PC-3 (cell line): ENCODE measurements around the gene DNAJC1. TPM values are rescaled to one million over a fixed set of nuclear protein-coding genes. Genes with fewer than 3 reads are reported as not detected.

ENCODE experiments used
- ATAC-seq: fragments of 200-7000 bp; cut with Tn5 transposase; 2 replicates; pipeline ENCODE4 v1.9.1; 2020; ENCODE audit warnings: mild to moderate bottlenecking, moderate library complexity
- BruUV-seq: library from RNA; stranded (reverse); fragments of 400-500 nt; replicated peaks from 2 replicates; lab custom pipeline; 2021; lab: Mats Ljungman, UMichigan
- CTCF ChIA-PET: fragments of 300-600 bp; sonication (Branson Sonifier 250); formaldehyde crosslinking; loops from one replicate; lab custom pipeline; 2022; ENCODE audit warnings: antibody characterized with exemption; lab: Charles Lee
- POLR2A ChIA-PET: fragments of 300-600 bp; sonication (Branson Sonifier 250); formaldehyde crosslinking; loops from one replicate; lab custom pipeline; 2022; ENCODE audit warnings: antibody characterized with exemption; ENCODE audit not compliant: unreplicated experiment; lab: Charles Lee
- DNase-seq: peaks from one replicate; pipeline ENCODE4 v3.0.0-alpha.2; 2015
- H2AFZ ChIP-seq: fragments of 300-600 bp; sonication (generic); 2 replicates; pipeline ENCODE4 v1.6.0; 2016; ENCODE audit warnings: antibody characterized with exemption, low read length
- H3F3A ChIP-seq: fragments of 300-600 bp; sonication (generic); one replicate; pipeline ENCODE4 v1.6.0; 2017; ENCODE audit warnings: antibody characterized with exemption, low read length, control low read depth, mild to moderate bottlenecking; ENCODE audit not compliant: unreplicated experiment
- H3K27ac ChIP-seq: fragments of 300-600 bp; sonication (generic); 2 replicates; pipeline ENCODE4 v1.5.1; 2016; ENCODE audit warnings: mild to moderate bottlenecking, low read length
- H3K27me3 ChIP-seq: fragments of 300-600 bp; sonication (generic); 2 replicates; pipeline ENCODE4 v1.6.1; 2016; ENCODE audit warnings: low read length, mixed read lengths
- H3K36me3 ChIP-seq: fragments of 300-600 bp; sonication (generic); 2 replicates; pipeline ENCODE4 v1.6.1; 2016; ENCODE audit warnings: low read depth, mixed run types, low read length, mixed read lengths
- H3K4me1 ChIP-seq: fragments of 300-600 bp; sonication (generic); 2 replicates; pipeline ENCODE4 v1.5.1; 2016; ENCODE audit warnings: low read length; ENCODE audit not compliant: insufficient read depth
- H3K4me2 ChIP-seq: fragments of 300-600 bp; sonication (generic); 2 replicates; pipeline ENCODE4 v1.6.0; 2016; ENCODE audit warnings: low read length
- H3K4me3 ChIP-seq: fragments of 300-600 bp; sonication (generic); 2 replicates; pipeline ENCODE4 v1.5.1; 2016; ENCODE audit warnings: mild to moderate bottlenecking, low read length, mixed read lengths
- H3K79me2 ChIP-seq: fragments of 300-600 bp; sonication (generic); 2 replicates; pipeline ENCODE4 v1.6.1; 2017; ENCODE audit warnings: low read length, mixed read lengths
- H3K9ac ChIP-seq: fragments of 300-600 bp; sonication (generic); 2 replicates; pipeline ENCODE4 v1.6.0; 2016; ENCODE audit warnings: mild to moderate bottlenecking, low read length
- H3K9me2 ChIP-seq: fragments of 300-600 bp; sonication (generic); replicated peaks from 2 replicates; pipeline ENCODE4 v1.6.1; 2016; ENCODE audit warnings: mixed run types, low read length, mixed read lengths
- H3K9me3 ChIP-seq: fragments of 300-600 bp; sonication (generic); 2 replicates; pipeline ENCODE4 v1.6.1; 2016; ENCODE audit warnings: low read length, mixed read lengths
- H4K20me1 ChIP-seq: fragments of 300-600 bp; sonication (generic); 2 replicates; pipeline ENCODE4 v1.6.1; 2016; ENCODE audit warnings: low read length, mixed read lengths
- EZH2 ChIP-seq: fragments of 300-600 bp; sonication (generic); IDR thresholded peaks from one replicate; pipeline ENCODE4 v1.6.1; 2017; ENCODE audit warnings: antibody characterized with exemption, mild to moderate bottlenecking, low read length; ENCODE audit not compliant: unreplicated experiment
- EZH2phosphoT487 ChIP-seq: fragments of 300-600 bp; sonication (generic); IDR thresholded peaks from 2 replicates; pipeline ENCODE4 v1.6.1; 2018; ENCODE audit warnings: mild to moderate bottlenecking, antibody characterized with exemption, low read length, borderline replicate concordance
- intact Hi-C: fragments of 100-400 bp; cut with micrococcal nuclease; formaldehyde crosslinking; loops from 2 replicates; pipeline ENCODE4 v1.9.0; 2023
- total RNA-seq: library from RNA; depleted of rRNA; stranded (reverse); fragments of >200 nt; gene quantifications from 2 replicates; pipeline ENCODE4 v1.2.3, GENCODE V29; 2014
- TF ChIP-seq, protein P1 (sequence below): fragments of 300-600 bp; sonication (generic); conservative IDR thresholded peaks from 2 replicates; pipeline ENCODE4 v1.5.1; 2017; ENCODE audit warnings: antibody characterized with exemption, low read depth, mild to moderate bottlenecking, low read length

The DNAJC1 gene
- total RNA-seq, 1 experiment from 2014 or later: 53.4 TPM

DNA sequence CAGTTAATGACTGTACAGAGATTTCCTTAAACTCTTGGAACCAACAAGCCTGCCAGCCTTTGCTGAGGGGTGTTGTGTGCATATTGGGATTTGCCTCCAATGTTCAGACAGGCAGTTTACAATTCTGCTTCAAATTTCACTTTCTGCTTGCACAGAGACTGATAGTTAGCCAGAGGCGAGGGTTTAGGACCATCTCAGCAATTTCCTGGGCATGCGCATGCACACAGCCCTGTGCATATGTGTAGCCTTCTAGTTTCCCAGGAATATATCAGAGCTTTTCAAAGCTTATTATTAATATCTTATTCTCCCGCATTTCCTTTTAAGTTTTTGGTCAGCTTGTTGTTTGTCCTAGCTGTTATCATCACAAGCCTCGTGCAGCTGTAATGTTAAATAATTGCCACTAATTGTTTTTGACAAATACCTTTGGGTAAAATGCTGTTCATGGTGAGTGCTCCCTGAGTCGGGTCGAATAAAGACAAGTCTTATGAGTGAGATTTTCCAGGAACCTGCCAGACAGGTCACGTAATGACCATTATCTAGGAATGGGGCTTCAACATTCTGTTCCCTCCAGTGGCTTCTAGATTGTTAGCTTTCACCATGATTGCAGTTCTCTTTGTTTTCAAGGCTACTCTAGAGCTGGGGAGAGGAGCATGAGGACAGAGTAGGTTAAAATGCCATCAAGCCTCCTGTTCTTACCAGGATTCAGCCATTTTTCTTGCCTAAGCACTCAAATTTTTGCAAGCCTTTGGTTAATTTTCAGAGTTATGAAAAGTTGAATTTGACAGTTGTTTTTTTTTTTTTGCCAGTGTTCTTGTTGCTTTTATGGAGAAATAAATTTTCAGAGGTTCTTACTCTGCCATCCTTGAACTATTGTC, 24.1 kb upstream of the DNAJC1 start:
- Histone ChIP-seq H3K36me3 (no peaks in the 10 kb centered on the region), H2AFZ (no peak overlapping the region), H3F3A (no peaks in the 10 kb centered on the region), H3K4me2 (no peak overlapping the region), H3K27ac (no peak overlapping the region), H3K79me2 (no peaks in the 10 kb centered on the region), H3K4me3 (no peak overlapping the region), H3K27me3 (no peaks in the 10 kb centered on the region), H3K9me2 (no peaks in the 10 kb centered on the region), H4K20me1 (no peaks in the 10 kb centered on the region), H3K9me3 (no peaks in the 10 kb centered on the region), H3K4me1 (peaks cover 8% of the 10 kb centered on the region), H3K9ac (no peak overlapping the region)
- POLR2A ChIA-PET: no interaction called here
- DNase-seq: no peak
- intact Hi-C loops: no loop called here
- CTCF ChIA-PET: no interaction called here
- TF ChIP-seq, protein P1, sequence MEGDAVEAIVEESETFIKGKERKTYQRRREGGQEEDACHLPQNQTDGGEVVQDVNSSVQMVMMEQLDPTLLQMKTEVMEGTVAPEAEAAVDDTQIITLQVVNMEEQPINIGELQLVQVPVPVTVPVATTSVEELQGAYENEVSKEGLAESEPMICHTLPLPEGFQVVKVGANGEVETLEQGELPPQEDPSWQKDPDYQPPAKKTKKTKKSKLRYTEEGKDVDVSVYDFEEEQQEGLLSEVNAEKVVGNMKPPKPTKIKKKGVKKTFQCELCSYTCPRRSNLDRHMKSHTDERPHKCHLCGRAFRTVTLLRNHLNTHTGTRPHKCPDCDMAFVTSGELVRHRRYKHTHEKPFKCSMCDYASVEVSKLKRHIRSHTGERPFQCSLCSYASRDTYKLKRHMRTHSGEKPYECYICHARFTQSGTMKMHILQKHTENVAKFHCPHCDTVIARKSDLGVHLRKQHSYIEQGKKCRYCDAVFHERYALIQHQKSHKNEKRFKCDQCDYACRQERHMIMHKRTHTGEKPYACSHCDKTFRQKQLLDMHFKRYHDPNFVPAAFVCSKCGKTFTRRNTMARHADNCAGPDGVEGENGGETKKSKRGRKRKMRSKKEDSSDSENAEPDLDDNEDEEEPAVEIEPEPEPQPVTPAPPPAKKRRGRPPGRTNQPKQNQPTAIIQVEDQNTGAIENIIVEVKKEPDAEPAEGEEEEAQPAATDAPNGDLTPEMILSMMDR: no peak
- TF ChIP-seq EZH2 (no peak), EZH2phosphoT487 (no peak)
- no peak for ATAC-seq
- no TSS peak for BruUV-seq

DNA sequence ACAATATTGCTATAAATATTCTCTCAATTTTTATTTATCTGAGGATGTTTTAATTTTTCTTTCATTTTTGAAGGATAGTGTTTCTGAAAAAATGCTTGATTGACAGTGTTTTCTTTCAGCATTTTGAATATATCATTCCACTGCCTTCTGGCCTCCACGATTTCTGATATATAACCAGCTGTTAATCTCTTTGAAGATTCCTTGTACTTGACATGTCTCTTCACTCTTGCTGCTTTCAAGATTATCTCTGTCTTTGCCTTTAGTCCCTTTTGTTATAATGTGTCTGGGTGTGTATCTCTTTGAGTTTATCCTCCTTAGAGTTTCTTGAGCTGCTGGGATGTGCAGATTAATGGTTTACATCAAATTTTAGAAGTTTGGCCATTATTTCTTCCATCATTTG, 22.8 kb upstream of the DNAJC1 start:
- Histone ChIP-seq H3K9me2 (no peaks in the 10 kb centered on the region), H3K4me2 (no peak overlapping the region), H3F3A (no peaks in the 10 kb centered on the region), H3K4me1 (peaks cover 6% of the 10 kb centered on the region), H3K9ac (no peak overlapping the region), H3K9me3 (no peaks in the 10 kb centered on the region), H4K20me1 (no peaks in the 10 kb centered on the region), H2AFZ (no peak overlapping the region), H3K79me2 (no peaks in the 10 kb centered on the region), H3K27me3 (no peaks in the 10 kb centered on the region), H3K36me3 (no peaks in the 10 kb centered on the region), H3K27ac (no peak overlapping the region), H3K4me3 (no peak overlapping the region)
- intact Hi-C loops: no loop called here
- POLR2A ChIA-PET: no interaction called here
- ATAC-seq (no peak), DNase-seq (no peak)
- no TSS peak for BruUV-seq
- CTCF ChIA-PET: no interaction called here
- TF ChIP-seq EZH2phosphoT487 (no peak), EZH2 (no peak)
- TF ChIP-seq, protein P1: no peak

DNA sequence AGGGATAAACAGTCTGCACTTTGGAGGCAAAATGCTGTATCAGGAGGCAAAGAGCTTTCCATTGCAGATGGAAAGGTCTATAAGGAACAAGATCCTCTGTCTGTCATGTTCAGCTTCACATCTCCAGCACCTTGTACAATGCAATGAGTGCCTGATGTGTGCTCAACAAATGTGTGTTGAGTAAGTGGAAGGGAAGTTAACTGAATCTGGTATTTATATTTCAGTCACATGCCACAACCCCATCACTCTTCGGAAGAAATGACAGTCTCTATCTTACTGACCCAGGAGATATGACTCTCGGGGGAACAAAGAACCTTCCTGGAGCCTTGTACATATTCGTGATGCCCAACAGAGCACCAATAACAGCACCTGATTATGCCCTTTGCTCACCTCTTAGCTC, 20.0 kb upstream of the DNAJC1 start:
- no TSS peak for BruUV-seq
- no peaks in the 10 kb centered on the region for H4K20me1 ChIP-seq
- H3K9ac ChIP-seq: no peak overlapping the region
- H3K4me3 ChIP-seq: no peak overlapping the region
- TF ChIP-seq EZH2phosphoT487: no peak
- TF ChIP-seq, protein P1: no peak
- TF ChIP-seq EZH2: no peak
- DNase-seq (no peak), ATAC-seq (no peak)
- H3F3A ChIP-seq: no peaks in the 10 kb centered on the region
- no peaks in the 10 kb centered on the region for H3K9me3 ChIP-seq
- POLR2A ChIA-PET: no interaction called here
- H2AFZ ChIP-seq: no peak overlapping the region
- no peak overlapping the region for H3K4me2 ChIP-seq
- H3K36me3 ChIP-seq: no peaks in the 10 kb centered on the region
- H3K9me2 ChIP-seq: no peaks in the 10 kb centered on the region
- H3K4me1 ChIP-seq: no peaks in the 10 kb centered on the region
- H3K79me2 ChIP-seq: no peaks in the 10 kb centered on the region
- no peaks in the 10 kb centered on the region for H3K27me3 ChIP-seq
- no peak overlapping the region for H3K27ac ChIP-seq
- intact Hi-C loops: no loop called here
- CTCF ChIA-PET: no interaction called here
